ENCODE measurements around the gene CD59. TPM values are rescaled to one million over a fixed set of nuclear protein-coding genes. Genes with fewer than 3 reads are reported as not detected.

The CD59 gene
- total RNA-seq, 1 experiment from 2014 or later, result 170 TPM

DNA sequence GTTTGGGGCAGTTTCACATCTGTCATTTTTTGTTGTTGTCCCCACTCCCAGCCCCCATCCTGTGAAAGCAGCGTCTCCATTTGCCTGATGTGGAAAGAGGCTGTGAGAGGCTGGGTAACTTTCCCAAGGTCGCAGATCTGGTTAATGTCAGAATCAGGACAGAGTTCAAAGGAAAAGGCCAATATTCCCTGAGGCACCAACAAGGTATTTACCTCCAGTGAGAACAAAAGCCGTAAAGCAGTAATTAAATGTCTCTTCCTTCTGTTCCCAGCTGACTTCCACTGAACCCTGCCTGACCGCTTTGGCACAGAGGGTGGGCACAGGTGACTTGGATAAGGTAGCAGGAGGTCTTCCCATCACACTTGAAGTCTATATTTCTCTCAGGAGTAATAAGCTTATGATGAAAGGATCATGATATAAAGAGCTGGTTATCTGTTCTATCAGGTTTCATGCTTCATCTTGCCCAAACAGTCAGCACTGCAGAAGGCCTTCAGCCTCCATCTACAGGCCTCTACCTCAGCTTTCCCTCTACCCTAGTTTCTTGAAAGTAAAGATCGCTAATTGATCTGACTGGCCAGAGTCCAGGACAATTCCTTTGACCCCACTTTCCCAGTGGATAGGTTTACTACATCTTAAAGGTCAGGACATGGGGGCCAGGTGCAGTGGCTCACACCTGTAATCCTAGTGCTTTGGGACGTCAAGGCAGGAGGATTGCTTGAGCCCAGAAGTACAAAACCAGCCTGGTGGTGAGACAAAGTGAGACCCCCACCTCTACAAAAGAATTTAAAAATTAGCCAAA is 45.0 kb downstream of the CD59 start:
- Histone ChIP-seq H4K20me1 (ENCODE audit: low read length) (no peaks in the 10 kb centered on the region), H3K4me3 (ENCODE audit: low read length) (peak overlapping the region; percentile 24; the same call in 1 of the 2 replicates), H3K4me1 (ENCODE audit: insufficient read depth, low read length) (peaks cover 60% of the 10 kb centered on the region), H3K79me2 (ENCODE audit: low read length) (no peaks in the 10 kb centered on the region), H3K27ac (ENCODE audit: low read length) (peak overlapping the region; percentile 100), H3F3A (ENCODE audit: low read length, unreplicated experiment) (peaks cover 22% of the 10 kb centered on the region), H2AFZ (ENCODE audit: low read length) (no peak overlapping the region), H3K4me2 (ENCODE audit: low read length) (peak overlapping the region; percentile 77), H3K9me2 (replicated peaks; ENCODE audit: low read length) (no peaks in the 10 kb centered on the region), H3K36me3 (ENCODE audit: low read depth, low read length) (no peaks in the 10 kb centered on the region), H3K9ac (ENCODE audit: low read length) (peak overlapping the region; percentile 97), H3K9me3 (ENCODE audit: low read length) (no peaks in the 10 kb centered on the region), H3K27me3 (ENCODE audit: low read length) (no peaks in the 10 kb centered on the region)
- intact Hi-C loops (cut with micrococcal nuclease), result loop anchor here (2.0 to 10.0 kb wide), 3 partner anchors 18 to 138 kb away; no protein-coding TSS in a partner anchor
- DNase-seq (peak; percentile 78), ATAC-seq (peak; percentile 4)
- TF ChIP-seq EZH2phosphoT487 (IDR thresholded peaks at IDR 0.05; ENCODE audit: borderline replicate concordance, low read length) (no peak), EZH2 (IDR thresholded peaks at IDR 0.05; ENCODE audit: low read length, unreplicated experiment) (no peak)
- TF ChIP-seq, protein P1, sequence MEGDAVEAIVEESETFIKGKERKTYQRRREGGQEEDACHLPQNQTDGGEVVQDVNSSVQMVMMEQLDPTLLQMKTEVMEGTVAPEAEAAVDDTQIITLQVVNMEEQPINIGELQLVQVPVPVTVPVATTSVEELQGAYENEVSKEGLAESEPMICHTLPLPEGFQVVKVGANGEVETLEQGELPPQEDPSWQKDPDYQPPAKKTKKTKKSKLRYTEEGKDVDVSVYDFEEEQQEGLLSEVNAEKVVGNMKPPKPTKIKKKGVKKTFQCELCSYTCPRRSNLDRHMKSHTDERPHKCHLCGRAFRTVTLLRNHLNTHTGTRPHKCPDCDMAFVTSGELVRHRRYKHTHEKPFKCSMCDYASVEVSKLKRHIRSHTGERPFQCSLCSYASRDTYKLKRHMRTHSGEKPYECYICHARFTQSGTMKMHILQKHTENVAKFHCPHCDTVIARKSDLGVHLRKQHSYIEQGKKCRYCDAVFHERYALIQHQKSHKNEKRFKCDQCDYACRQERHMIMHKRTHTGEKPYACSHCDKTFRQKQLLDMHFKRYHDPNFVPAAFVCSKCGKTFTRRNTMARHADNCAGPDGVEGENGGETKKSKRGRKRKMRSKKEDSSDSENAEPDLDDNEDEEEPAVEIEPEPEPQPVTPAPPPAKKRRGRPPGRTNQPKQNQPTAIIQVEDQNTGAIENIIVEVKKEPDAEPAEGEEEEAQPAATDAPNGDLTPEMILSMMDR (conservative IDR thresholded peaks at IDR 0.05; ENCODE audit: low read depth, low read length), result no peak
- ChIA-PET CTCF (interaction anchor here (0.5 to 5.3 kb wide), 5 partner anchors 10 to 152 kb away, joined by 3 to 44 read pairs (median 7); partner anchors contain the start of gene C11orf91), POLR2A (ENCODE audit: unreplicated experiment) (interaction anchor here (0.6 to 3.5 kb wide), 5 partner anchors 10 to 536 kb away, joined by 3 to 45 read pairs (median 9); partner anchors contain the start of genes C11orf91 and CD59)
- no TSS peak for BruUV-seq (replicated peaks)

DNA sequence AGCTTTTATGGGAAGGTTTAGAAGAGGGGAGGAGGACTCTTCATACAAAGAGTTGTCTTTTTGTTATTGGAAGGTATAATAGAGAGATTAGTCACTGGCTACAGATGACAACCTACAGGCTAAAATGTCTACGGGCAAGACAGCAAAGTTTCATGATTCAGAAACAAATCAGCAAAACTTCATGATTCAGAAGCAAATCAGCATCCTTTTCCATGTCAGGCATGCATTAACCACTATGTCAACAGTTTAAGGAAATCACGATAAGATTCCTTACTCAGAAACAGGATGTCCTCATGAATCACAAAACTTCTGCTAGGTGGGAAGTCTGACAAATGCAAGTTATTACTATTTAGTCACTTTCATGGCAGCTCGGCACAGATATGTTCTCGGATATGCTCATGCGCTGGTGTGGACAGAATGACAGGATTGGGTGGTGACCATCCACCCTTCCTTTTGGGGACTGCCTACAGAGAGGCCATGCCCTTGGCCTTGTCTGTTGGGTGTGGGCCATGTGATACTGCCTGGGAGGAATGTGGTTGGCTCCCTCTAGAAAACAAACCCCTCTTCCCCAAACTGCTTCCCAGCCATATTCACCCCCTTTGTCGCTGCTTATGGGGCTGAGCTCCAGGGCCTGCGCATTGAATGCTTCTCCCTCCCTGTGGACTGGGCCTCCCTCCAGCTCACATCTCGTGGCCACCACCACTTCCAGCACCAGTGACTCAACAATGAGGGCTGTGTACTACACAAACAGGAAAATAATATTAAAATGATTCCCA is 45.7 kb downstream of the CD59 start:
- H2AFZ ChIP-seq (ENCODE audit: low read length), result no peak overlapping the region
- BruUV-seq (replicated peaks), result no TSS peak
- intact Hi-C loops (cut with micrococcal nuclease), result loop anchor here (1.0 to 10.0 kb wide), 6 partner anchors 10 to 138 kb away; partner anchors contain the start of genes C11orf91 and CD59

More for the DNA sequence above, 45.7 kb downstream of the CD59 start:
- Histone ChIP-seq H3K36me3 (ENCODE audit: low read depth, low read length) (no peaks in the 10 kb centered on the region), H3K79me2 (ENCODE audit: low read length) (no peaks in the 10 kb centered on the region), H3F3A (ENCODE audit: low read length, unreplicated experiment) (peaks cover 22% of the 10 kb centered on the region), H3K4me3 (ENCODE audit: low read length) (no peak overlapping the region), H3K9ac (ENCODE audit: low read length) (peak overlapping the region; percentile 99), H3K4me2 (ENCODE audit: low read length) (peak overlapping the region; percentile 77), H3K9me2 (replicated peaks; ENCODE audit: low read length) (no peaks in the 10 kb centered on the region), H3K4me1 (ENCODE audit: insufficient read depth, low read length) (peaks cover 60% of the 10 kb centered on the region), H4K20me1 (ENCODE audit: low read length) (no peaks in the 10 kb centered on the region), H3K27me3 (ENCODE audit: low read length) (no peaks in the 10 kb centered on the region), H3K27ac (ENCODE audit: low read length) (peak overlapping the region; percentile 100), H3K9me3 (ENCODE audit: low read length) (no peaks in the 10 kb centered on the region)
- ATAC-seq (peak; percentile 74), DNase-seq (peak; percentile 97)
- ChIA-PET CTCF (interaction anchor here (0.5 to 5.3 kb wide), 5 partner anchors 25 to 152 kb away, joined by 3 to 44 read pairs (median 6); no protein-coding TSS in a partner anchor), POLR2A (ENCODE audit: unreplicated experiment) (interaction anchor here (0.6 to 3.5 kb wide), 4 partner anchors 11 to 724 kb away, joined by 5 to 45 read pairs (median 27); partner anchors contain the start of genes C11orf91 and CD59)
- no peak for TF ChIP-seq EZH2 (IDR thresholded peaks at IDR 0.05; ENCODE audit: low read length, unreplicated experiment)
- no peak for TF ChIP-seq EZH2phosphoT487 (IDR thresholded peaks at IDR 0.05; ENCODE audit: borderline replicate concordance, low read length)
- TF ChIP-seq, protein P1 (conservative IDR thresholded peaks at IDR 0.05; ENCODE audit: low read depth, low read length), result no peak

Measured in PC-3 (cell line).